NCI-H226 (cell line): Measurements from ENCODE around the gene UBE2D1.

Source experiments
- DNase-seq: peaks from one replicate; pipeline ENCODE4 v3.0.0-alpha.2; 2015

UBE2D1 gene

DNA sequence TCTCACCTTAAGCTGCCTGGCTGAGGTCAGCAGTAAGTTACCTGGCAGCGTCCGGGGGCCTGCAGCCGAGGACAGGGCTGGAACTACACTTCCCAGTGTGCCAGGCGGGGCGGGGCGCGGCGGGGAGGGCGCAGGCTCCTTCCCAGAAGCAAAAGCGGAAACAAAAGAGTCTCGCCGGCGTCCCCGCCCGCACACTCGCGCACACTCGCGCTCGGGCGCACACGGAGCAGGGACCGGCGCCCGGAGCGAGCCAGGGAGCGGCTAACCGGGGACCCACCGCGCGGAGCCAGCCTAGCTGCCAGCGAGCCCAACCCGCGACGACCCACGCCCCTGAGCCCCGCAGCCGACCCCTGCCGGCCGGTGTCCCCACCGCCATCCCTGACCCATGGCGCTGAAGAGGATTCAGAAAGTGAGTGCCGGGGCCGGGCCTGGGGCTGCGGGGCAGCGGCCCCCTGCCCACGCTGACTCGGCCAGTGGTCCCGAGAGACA lies at the start of gene UBE2D1:
UBE2D1 (plus strand) TSS at position 190 of the 489 bp plus-strand sequence; CDS start at position 386, 196 bp downstream.
- peak; percentile 67 for DNase-seq

DNA sequence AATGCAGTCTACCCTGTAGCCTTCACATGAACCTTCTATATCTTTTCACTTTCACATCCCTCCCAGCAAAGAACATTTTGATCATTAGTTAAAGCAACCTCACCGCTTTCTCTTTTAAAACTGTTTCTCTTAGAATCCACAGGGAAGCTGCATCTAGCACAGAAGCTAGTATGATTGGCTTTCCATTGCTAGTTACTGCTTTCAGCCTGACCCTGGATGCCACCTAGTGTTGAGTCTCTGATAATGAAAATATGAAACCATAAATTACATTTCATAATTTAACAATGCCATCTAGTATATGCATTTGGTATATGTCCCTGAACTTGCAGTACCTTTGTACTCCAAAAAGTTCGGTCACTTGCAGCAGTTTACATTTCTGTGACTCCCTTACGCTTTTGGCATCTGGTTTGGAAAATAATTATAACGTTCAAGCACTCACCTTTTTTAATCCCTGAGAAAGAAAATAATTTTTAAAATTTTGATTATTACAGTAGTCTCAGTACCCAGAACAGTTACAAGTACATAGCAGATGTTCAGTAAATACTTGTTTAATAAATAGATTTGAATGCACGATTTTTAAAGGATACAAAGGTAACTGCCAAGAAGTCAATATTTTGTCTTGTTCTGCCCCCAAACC lies 43.1 kb upstream of the UBE2D1 start:
- DNase-seq: peak; percentile 31

DNA sequence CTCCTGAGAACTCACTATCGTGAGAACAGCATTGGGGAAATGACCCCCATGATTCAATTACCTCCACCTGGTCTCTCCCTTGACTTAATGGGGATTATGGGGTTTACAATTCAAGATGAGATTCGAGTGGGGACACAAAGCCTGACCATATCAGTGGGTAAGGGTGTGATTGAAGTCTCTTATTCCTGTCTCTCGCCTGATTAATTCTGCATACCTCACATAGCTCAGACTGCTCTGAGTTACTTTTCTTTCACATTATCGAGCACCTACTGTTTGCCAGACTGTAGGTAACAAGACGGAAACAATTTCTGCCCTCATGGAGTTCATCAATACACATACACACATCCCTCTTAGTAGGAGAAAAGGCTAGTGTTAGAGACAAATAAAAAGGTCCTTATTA lies 40.8 kb upstream of the UBE2D1 start:
- no peak for DNase-seq

GRCh38 chr10:58299580-58299979 lies 35.2 kb upstream of the UBE2D1 start:
- peak; percentile 39 for DNase-seq

GRCh38 chr10:58300676-58301075 lies 34.1 kb upstream of the UBE2D1 start:
- DNase-seq: no peak

DNA sequence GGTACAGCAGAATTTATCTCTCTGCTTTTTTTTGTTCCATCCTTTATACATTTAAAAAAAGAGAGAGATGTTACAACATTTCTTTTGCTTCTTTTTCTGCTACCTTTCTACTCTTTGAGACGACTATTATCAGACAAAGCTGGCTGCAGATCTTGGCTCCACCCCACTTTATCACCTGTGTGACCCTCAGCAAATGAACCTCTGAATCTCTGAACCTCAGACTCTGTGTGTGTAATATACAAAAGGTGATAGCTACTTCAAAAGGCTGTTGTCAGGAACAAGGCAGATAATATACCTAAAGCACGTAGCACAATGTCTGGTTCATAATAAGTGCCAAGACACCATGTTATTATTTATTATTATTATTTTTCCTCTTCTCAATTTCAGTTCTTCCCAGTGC lies 32.6 kb upstream of the UBE2D1 start:
- no peak for DNase-seq

DNA sequence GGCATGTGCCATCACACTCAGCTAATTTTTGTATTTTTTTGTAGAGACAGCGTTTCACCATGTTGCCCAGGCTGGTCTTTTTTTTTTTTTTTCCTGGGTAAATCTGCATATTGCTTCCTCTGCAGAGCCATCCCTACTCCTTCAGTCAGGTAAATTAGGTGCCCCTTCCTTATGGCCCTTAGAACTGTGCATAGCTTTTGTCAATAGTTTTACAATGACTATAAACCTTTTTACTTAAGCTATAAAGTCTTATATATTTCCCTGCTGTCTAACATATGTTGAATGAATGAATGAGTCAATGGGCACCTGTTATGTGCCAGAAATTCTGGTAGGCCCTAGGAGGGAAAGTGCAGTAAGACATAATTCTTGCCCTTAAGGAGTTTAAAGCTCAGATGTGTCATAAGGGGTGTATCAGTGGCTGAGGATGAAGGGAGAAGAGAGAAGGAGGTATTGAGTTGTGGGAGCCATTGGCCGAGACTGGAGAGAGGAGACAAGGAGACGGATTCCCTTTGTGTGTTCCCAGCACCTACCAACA lies 30.6 kb upstream of the UBE2D1 start:
- no peak for DNase-seq

DNA sequence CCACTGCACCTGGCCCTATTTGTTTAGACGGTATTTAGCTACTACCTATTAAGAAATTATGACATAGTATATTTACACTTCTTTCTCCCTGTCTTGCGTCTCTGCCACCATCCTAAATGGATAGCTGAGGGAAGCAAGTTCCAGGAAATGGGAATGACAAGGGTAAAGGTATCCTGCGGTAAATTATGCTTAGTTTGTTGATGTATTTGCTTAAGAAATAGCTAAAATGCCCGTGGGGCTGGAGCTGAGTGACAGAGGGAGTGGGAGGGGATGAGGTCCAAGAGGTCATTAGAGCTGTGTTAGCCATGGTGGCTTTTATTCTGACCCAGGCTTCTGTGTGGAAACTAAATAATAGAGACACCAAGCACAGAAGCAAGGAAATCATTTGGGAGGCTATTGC lies 29.0 kb upstream of the UBE2D1 start:
- no peak for DNase-seq

- DNase-seq: no peak
Observed at GRCh38 chr10:58307676-58308075, 27.1 kb upstream of the UBE2D1 start.

- no peak for DNase-seq
Observed at GRCh38 chr10:58311026-58311425, 23.8 kb upstream of the UBE2D1 start.

GRCh38 chr10:58316874-58317273 lies 17.9 kb upstream of the UBE2D1 start:
- DNase-seq: no peak

GRCh38 chr10:58318346-58318745 lies 16.5 kb upstream of the UBE2D1 start:
- no peak for DNase-seq

GRCh38 chr10:58319599-58319998 lies 15.2 kb upstream of the UBE2D1 start:
- DNase-seq: no peak

DNA sequence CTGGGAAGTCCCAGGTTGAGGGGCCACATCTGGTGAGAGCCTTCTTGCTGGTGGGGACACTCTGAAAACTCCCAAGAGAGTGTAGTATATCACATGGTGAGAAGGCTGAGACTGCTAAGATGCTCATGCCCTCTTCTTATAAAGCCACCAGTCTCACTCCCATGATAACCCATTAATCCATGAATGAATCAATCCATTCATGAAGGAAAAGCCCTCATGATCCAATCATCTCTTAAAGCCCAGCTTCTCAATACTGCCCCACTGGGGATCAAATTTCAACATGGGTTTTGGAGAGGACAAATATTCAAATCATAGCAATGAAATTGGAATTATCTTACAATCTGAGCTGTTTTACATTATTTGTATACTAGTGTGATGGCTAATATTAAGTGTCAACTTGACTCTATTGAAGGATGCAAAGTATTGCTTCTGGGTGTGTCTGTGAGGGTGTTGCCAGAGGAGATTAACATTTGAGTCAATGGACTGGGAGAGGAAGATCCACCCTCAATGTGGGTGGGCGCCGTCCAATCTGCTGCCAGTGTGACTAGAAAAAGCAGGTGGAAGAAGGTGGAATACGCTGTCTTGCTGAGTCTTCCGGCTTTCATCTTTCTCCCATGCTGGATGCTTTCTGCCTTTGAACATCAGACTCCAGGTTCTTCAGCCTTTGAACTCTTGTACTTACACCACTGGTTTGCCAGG lies 14.3 kb upstream of the UBE2D1 start:
- no peak for DNase-seq

GRCh38 chr10:58322072-58322834 lies 12.6 kb upstream of the UBE2D1 start:
- DNase-seq: no peak

GRCh38 chr10:58322835-58323209 lies 12.0 kb upstream of the UBE2D1 start:
- no peak for DNase-seq

DNA sequence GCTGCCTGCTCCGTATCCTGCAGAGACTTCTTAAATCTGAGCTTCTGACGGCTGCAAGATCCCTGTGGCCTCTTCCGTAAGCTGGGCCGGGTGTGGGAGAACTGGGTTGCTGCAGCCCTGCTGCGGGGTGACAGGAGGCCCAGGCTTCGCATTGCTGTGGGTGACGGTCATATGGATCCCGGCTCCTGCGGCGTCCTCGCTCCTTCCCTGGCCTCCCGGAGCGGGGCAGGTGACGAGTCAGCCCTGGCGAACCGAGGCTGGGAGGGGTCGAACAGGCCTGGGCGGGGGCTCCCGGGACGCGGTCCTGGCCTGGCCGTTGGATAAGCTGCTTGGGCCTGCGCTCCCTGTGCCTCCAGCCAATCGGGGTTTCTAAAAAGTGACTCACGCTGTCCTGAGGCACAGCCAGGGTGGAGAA lies 7.8 kb upstream of the UBE2D1 start:
- no peak for DNase-seq

DNA sequence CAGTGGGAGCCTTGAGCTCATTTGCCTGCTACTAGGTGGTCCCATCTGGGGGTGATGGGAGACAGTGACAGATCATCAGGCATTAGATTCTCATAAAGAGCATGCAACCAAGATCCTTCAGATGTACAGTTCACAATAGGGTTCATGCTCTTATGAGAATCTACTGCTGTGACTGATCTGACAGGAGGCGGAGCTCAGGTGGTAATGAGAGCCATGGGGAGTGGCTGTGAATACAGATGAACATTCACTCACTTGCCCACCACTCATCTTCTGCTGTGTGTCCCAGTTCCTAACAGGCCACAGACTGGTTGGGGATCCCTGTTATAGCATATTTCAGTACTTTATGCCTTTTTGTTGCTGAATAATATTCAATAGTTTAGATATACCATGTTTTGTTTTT lies 6.6 kb upstream of the UBE2D1 start:
- no peak for DNase-seq

GRCh38 chr10:58330431-58330830 lies 4.4 kb upstream of the UBE2D1 start:
- DNase-seq: no peak

GRCh38 chr10:58331646-58332045 lies 3.2 kb upstream of the UBE2D1 start:
- DNase-seq: no peak

DNA sequence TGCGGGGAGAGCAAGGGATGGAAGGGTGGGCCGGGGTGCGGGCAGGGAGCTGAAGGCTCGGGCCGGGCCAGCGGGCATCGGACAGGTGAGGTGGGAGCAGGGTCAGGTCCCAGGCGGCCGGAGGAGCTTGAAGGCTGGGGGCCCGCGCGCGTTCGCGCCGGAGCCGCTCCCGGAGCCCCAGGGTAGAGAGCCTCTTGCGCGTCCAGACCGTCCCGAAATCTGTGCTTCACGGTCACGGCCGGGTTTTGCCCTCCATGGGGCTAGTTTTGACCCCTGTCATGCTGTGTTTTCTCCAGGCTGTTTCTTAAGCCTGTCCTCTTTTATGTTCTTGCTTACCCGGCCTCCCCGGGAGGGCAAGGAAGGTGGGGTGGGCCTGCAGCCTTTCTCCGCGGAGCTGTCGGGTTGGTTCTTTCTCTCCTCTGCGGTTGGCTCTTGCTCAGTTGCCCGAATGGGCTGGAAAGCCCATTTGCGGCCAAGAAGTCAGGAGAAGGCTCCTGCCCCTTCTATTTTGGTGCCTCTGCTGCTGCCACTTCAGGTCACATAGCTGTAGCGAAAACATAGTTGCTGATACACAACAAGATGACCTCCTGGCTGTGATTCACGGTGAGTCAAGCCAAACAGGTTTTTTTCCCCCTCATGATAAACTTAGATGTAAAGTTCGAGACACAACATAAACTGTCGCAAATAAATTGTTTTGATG lies 650 bp downstream of the UBE2D1 start:
- no peak for DNase-seq

- DNase-seq: no peak
Observed at GRCh38 chr10:58336242-58336641, 1.4 kb downstream of the UBE2D1 start.

DNA sequence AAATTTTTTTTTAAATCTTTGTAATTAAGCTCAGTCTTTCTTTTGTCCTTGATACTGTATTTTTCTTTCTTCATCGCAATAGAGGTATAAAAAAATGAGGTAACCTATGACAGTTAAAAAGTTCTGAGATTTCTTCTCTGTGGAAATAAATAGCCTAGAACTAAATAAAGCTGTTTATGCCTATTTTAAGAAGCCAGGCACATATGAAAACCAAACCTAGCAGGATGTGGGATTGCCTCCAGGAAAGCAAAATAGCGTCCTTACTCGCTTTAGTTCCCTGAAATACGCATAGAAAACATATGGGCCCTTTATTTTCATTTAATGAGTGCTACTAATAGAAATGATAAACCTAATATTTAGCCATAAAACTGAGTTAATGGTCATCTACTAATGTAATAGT lies 6.6 kb downstream of the UBE2D1 start:
- no peak for DNase-seq
